Keratinocyte (primary cell): ENCODE results near the gene MADCAM1. TPM values are rescaled to one million over a fixed set of nuclear protein-coding genes. Genes with fewer than 3 reads are reported as not detected.

Source experiments
- DNase-seq: peaks from one replicate; pipeline ENCODE4 v3.0.0-alpha.2; 2011; ENCODE audit warnings: low read depth, missing footprints, low spot score
- FAIRE-seq: peaks from 2 replicates; lab custom pipeline; 2011; peaks lifted over from hg19 to GRCh38; lab: Jason Lieb, UNC
- H2AFZ ChIP-seq: 2 replicates; pipeline ENCODE4 v1.6.0; 2012; ENCODE audit warnings: low read length, control low read depth, inconsistent platforms; ENCODE audit not compliant: control insufficient read depth
- H3K27ac ChIP-seq: 2 replicates; pipeline ENCODE4 v1.5.1; 2011; ENCODE audit warnings: low read length; ENCODE audit not compliant: control insufficient read depth, insufficient read depth
- H3K27me3 ChIP-seq: 3 replicates; pipeline ENCODE4 v1.6.0; 2011; ENCODE audit warnings: low read length; ENCODE audit not compliant: control insufficient read depth, insufficient read depth; ENCODE audit errors: extremely low read depth
- H3K36me3 ChIP-seq, 2 experiments: 2 replicates in 1 of 2; 3 replicates in 1 of 2; pipeline ENCODE4 v1.5.1; 2011; ENCODE audit warnings: low read length in 2 of 2, mild to moderate bottlenecking in 1 of 2; ENCODE audit not compliant: control insufficient read depth in 2 of 2, insufficient read depth in 2 of 2; ENCODE audit errors: extremely low read depth in 1 of 2
- H3K4me1 ChIP-seq: 3 replicates; pipeline ENCODE4 v1.5.1; 2011; ENCODE audit warnings: low read length; ENCODE audit not compliant: control insufficient read depth, insufficient read depth; ENCODE audit errors: extremely low read depth
- H3K4me2 ChIP-seq: 3 replicates; pipeline ENCODE4 v1.6.0; 2011; ENCODE audit warnings: low read depth, low read length; ENCODE audit not compliant: control insufficient read depth, insufficient read depth; ENCODE audit errors: extremely low read depth
- H3K4me3 ChIP-seq, 3 experiments: fragments of 200-600 bp in 1 of 3; sonication (generic) in 1 of 3; 2 replicates in 2 of 3; 3 replicates in 1 of 3; pipeline ENCODE4 v1.5.1; 2011 to 2016; ENCODE audit warnings: low read length in 3 of 3, mild to moderate bottlenecking in 3 of 3, control low read depth in 2 of 3, inconsistent platforms in 1 of 3, low read depth in 1 of 3, mixed read lengths in 1 of 3, mixed run types in 1 of 3, moderate library complexity in 1 of 3; ENCODE audit not compliant: control insufficient read depth in 2 of 3, insufficient read depth in 2 of 3; ENCODE audit errors: extremely low read depth in 1 of 3
- H3K79me2 ChIP-seq: 2 replicates; pipeline ENCODE4 v1.6.0; 2012; ENCODE audit warnings: low read length; ENCODE audit not compliant: control insufficient read depth, insufficient read depth
- H3K9ac ChIP-seq: 3 replicates; pipeline ENCODE4 v1.6.0; 2011; ENCODE audit warnings: low read length; ENCODE audit not compliant: control insufficient read depth, insufficient read depth; ENCODE audit errors: extremely low read depth
- H3K9me1 ChIP-seq: 3 replicates; pipeline ENCODE4 v1.6.0; 2011; ENCODE audit warnings: low read length; ENCODE audit not compliant: control insufficient read depth, insufficient read depth; ENCODE audit errors: extremely low read depth
- H3K9me3 ChIP-seq: 2 replicates; pipeline ENCODE4 v1.5.1; 2012; ENCODE audit warnings: low read depth, low read length; ENCODE audit not compliant: control insufficient read depth
- H4K20me1 ChIP-seq: 3 replicates; pipeline ENCODE4 v1.6.0; 2011; ENCODE audit warnings: low read length; ENCODE audit not compliant: control insufficient read depth, insufficient read depth; ENCODE audit errors: extremely low read depth
- EZH2 ChIP-seq: IDR thresholded peaks from one replicate; pipeline ENCODE4 v1.6.1; 2012; ENCODE audit warnings: inconsistent platforms, mild to moderate bottlenecking, low read length, moderate library complexity
- dilution Hi-C: fragments of 300-500 bp; cut with MboI; formaldehyde crosslinking; loops from one replicate; pipeline ENCODE4 v1.7.0; 2020; ENCODE audit warnings: low sequenced_read_pairs; ENCODE audit not compliant: extremely low pct_ligation_motif_present
- polyA plus RNA-seq, 5 experiments: library from polyadenylated mRNA; depleted of rRNA in 3 of 5; stranded (reverse) in 3 of 5; stranded (forward) in 1 of 5; unstranded in 1 of 5; fragments of >200 nt; gene quantifications; 1 replicate in 1 of 5; 2 replicates in 3 of 5; 3 replicates in 1 of 5; pipeline versions ENCODE4 v1.2.1 to v1.2.3, GENCODE V29; 2011 to 2012; ENCODE audit warnings: missing spikeins in 2 of 5, low read depth in 1 of 5, low replicate concordance in 1 of 5
- TF ChIP-seq, protein P1 (sequence below), 3 experiments: IDR thresholded peaks in 1 of 3; conservative IDR thresholded peaks in 1 of 3; optimal IDR thresholded peaks in 1 of 3; 2 replicates in 2 of 3; 3 replicates in 1 of 3; pipeline versions ENCODE3 to v1.5.1; 2011; ENCODE audit warnings: low read length in 3 of 3, mild to moderate bottlenecking in 3 of 3, moderate library complexity in 2 of 3, control low read depth in 1 of 3, inconsistent platforms in 1 of 3; ENCODE audit not compliant: insufficient read depth in 2 of 3; ENCODE audit errors: extremely low read depth in 1 of 3

MADCAM1 gene
- polyA plus RNA-seq, 1 donor (not counting 4 experiments of a cell fraction or from before 2014, with no cell fraction given), result 0.05 TPM

DNA sequence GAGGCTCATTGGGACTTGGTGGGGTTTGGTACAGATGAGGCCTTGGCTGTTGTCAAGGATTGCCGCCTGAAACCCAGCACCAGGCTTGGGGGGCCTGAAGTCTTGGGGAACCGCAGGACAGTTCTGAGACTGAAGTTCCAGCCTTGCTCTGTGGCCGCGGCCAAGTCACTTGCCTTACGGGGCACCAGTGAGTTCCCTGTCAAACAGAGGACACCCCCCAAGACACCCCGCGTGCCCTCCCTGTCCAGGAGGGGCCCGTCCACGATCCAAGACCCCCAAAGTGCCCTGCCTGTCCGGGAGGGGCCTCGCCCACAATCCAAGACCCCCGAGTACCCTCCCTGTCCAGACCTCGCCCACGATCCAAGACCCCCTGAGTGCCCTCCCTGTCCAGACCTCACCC, 37.8 kb downstream of the MADCAM1 start:
- FAIRE-seq, result no peak
- DNase-seq, result no peak
- Histone ChIP-seq H3K9ac (no peak overlapping the region), H3K27ac (no peak overlapping the region), H3K9me3 (no peaks in the 10 kb centered on the region), H3K9me1 (peaks cover 4% of the 10 kb centered on the region), H3K4me3 (peak overlapping the region in 1 of 3 experiments; percentile 94), H3K79me2 (peaks cover 47% of the 10 kb centered on the region), H3K4me1 (peaks cover 13% of the 10 kb centered on the region), H3K36me3 (peaks cover 10 to 16% of the 10 kb centered on the region in 2 experiments), H3K27me3 (no peaks in the 10 kb centered on the region), H2AFZ (no peak overlapping the region), H3K4me2 (peak overlapping the region; percentile 99), H4K20me1 (peaks cover 22% of the 10 kb centered on the region)
- TF ChIP-seq EZH2, result no peak
- TF ChIP-seq, protein P1, sequence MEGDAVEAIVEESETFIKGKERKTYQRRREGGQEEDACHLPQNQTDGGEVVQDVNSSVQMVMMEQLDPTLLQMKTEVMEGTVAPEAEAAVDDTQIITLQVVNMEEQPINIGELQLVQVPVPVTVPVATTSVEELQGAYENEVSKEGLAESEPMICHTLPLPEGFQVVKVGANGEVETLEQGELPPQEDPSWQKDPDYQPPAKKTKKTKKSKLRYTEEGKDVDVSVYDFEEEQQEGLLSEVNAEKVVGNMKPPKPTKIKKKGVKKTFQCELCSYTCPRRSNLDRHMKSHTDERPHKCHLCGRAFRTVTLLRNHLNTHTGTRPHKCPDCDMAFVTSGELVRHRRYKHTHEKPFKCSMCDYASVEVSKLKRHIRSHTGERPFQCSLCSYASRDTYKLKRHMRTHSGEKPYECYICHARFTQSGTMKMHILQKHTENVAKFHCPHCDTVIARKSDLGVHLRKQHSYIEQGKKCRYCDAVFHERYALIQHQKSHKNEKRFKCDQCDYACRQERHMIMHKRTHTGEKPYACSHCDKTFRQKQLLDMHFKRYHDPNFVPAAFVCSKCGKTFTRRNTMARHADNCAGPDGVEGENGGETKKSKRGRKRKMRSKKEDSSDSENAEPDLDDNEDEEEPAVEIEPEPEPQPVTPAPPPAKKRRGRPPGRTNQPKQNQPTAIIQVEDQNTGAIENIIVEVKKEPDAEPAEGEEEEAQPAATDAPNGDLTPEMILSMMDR (optimal IDR thresholded peaks at IDR 0.05 in 1 of 3, IDR thresholded peaks at IDR 0.05 in 1 of 3, conservative IDR thresholded peaks at IDR 0.05 in 1 of 3; ENCODE audit: extremely low read depth in 1 of 3, insufficient read depth in 2 of 3, low read length in 3 of 3), result peak in 1 of 3 experiments; percentile 26
- dilution Hi-C loops, result no loop called here

DNA sequence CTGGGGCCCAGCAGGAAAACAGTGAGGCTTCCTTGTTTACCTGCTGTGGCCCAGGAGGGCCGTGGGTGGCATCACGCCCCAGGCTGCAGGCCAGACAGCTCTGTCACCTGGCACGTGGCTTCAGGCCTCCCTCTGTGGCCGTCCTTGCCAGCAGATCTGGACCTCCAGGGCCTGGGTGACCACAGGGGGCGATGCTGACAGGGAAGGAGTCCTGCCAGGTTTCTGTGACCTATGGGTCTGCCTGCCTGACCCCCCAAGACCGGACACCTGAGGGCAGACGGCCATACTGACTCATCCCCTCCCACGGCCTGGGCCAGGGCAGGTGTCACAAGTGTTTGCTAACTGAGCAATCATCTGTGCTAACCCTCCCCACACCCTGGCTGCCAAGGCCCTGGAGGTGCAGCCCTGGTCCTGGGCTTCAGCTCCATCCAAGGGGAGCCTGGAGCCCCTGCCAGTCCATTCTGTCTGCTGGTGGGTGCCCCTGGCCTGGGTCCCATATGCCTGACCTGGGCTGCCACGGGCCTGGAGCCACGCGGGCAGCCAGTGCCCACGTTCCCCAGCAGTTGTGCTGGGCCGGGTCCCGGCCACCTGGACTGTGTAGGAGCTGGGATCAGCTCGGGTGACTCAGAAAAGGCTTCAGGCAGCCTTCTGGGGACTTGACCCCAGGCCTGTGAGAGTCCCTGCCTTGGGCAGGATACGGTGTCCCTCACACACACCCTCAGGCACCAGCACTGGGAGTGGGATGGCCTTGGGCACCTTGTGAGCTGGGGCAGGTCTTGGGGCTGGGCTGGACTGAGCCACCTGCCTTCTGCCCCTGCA, 38.9 kb downstream of the MADCAM1 start:
- Histone ChIP-seq H4K20me1 (peaks cover 22% of the 10 kb centered on the region), H3K9me1 (peaks cover 4% of the 10 kb centered on the region), H3K36me3 (peaks cover 10 to 16% of the 10 kb centered on the region in 2 experiments), H3K27me3 (no peaks in the 10 kb centered on the region), H3K9ac (no peak overlapping the region), H3K4me3 (no peak overlapping the region), H2AFZ (no peak overlapping the region), H3K4me1 (peaks cover 13% of the 10 kb centered on the region), H3K27ac (no peak overlapping the region), H3K9me3 (no peaks in the 10 kb centered on the region), H3K4me2 (no peak overlapping the region), H3K79me2 (peaks cover 47% of the 10 kb centered on the region)
- DNase-seq, result no peak
- dilution Hi-C loops, result no loop called here
- TF ChIP-seq, protein P1 (optimal IDR thresholded peaks at IDR 0.05 in 1 of 3, IDR thresholded peaks at IDR 0.05 in 1 of 3, conservative IDR thresholded peaks at IDR 0.05 in 1 of 3; ENCODE audit: extremely low read depth in 1 of 3, insufficient read depth in 2 of 3, low read length in 3 of 3), result no peak
- TF ChIP-seq EZH2, result no peak
- FAIRE-seq, result no peak
